Measurements from ENCODE around the gene TRIP13.
A peak's percentile ranks its signal among the peaks of the same experiment; 100 is the strongest.

TRIP13 gene

GRCh38 chr5:953535-954449, 61.1 kb downstream of the TRIP13 start:
- no peak overlapping the region for H3K4me3 ChIP-seq (ENCODE audit: low read length)
- TF ChIP-seq CTCF (conservative IDR thresholded peaks at IDR 0.05; ENCODE audit: low read depth, low read length), result no peak
- no peak for DNase-seq (ENCODE audit: low read depth)

DNA sequence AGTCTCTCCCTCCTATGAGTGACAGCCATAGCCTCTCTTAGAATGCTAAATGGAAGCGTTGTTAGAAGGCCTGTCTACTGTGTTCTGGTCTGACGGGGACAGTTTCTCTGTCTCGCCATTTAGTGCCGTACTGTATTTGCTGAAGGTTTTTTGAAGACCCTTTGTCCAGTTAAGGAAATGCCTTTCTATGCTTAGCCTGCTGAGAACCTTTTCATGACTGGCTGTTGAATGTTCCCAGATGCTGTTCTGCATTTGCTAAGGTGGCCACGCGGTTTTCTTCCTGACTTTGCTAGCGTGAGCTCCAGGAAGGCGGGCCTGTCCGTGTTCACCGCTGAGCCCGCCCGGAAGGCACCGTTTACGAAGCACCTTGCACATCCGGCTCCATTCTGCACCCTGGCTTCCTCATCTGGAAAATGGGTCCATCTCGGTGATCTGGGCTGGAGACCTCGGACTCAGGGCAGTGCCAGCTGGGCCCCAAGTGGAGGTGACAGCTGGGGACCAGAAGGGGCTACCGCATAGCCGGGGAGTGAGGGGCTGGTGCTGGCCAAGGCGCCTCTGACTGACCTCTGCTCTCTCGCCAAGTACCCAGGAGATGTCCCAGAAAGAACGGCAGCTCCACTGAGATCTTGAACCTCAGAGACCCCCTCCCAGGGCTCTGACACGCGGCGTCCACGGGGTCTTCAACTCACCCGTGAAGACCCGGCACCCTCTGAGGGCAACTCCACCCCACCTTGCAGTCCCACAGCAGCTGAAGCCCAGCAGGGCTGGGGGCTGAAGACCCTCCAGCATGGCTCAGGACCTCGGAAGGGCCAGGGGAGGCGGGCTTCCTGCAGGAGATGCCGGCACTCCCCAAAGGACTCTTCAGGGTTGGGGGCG, 63.4 kb downstream of the TRIP13 start:
- DNase-seq (ENCODE audit: low read depth), result no peak
- TF ChIP-seq CTCF (conservative IDR thresholded peaks at IDR 0.05; ENCODE audit: low read depth, low read length), result no peak
- H3K4me3 ChIP-seq (ENCODE audit: low read length), result no peak overlapping the region

- no peak overlapping the region for H3K4me3 ChIP-seq (ENCODE audit: low read length)
- DNase-seq (ENCODE audit: low read depth), result peak; percentile 59
- TF ChIP-seq CTCF (conservative IDR thresholded peaks at IDR 0.05; ENCODE audit: low read depth, low read length), result peak; percentile 47
Measured at GRCh38 chr5:956941-957747, 64.5 kb downstream of the TRIP13 start.

DNA sequence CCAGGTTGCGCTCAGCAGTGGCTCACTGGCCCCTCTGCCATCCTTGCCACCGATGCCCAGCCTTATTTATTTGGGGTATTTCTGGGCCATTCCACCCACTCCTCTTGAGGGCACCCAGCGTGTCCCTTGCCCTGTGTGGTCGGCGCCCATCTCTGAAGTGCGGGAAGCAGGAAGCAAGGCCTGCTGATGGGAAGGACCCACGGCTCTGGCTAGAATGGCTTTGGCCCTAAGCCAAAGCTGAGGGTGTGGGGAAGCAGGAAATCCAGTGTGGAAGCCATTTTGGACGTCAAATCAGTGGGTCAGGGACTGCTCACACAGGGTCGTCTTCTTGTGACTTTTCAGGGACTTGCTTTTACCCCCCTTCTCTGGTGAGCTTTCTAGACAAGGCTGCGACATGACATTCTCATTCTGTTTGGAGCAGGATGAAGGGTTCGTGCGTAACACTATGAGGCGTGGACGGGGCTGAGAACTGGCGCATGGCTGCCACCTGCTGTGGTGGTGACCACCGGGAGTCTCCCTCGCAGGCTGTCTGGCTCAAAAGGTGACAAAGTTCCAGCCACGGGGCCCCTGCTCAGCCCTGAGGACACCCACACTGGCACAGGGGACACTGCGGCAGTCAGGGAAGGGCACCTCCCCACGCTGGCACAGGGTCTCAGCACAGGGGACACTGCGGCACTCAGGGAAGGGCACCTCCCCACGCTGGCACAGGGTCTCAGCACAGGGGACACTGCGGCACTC, 65.2 kb downstream of the TRIP13 start:
- no peak for TF ChIP-seq CTCF (conservative IDR thresholded peaks at IDR 0.05; ENCODE audit: low read depth, low read length)
- no peak for DNase-seq (ENCODE audit: low read depth)
- no peak overlapping the region for H3K4me3 ChIP-seq (ENCODE audit: low read length)

DNA sequence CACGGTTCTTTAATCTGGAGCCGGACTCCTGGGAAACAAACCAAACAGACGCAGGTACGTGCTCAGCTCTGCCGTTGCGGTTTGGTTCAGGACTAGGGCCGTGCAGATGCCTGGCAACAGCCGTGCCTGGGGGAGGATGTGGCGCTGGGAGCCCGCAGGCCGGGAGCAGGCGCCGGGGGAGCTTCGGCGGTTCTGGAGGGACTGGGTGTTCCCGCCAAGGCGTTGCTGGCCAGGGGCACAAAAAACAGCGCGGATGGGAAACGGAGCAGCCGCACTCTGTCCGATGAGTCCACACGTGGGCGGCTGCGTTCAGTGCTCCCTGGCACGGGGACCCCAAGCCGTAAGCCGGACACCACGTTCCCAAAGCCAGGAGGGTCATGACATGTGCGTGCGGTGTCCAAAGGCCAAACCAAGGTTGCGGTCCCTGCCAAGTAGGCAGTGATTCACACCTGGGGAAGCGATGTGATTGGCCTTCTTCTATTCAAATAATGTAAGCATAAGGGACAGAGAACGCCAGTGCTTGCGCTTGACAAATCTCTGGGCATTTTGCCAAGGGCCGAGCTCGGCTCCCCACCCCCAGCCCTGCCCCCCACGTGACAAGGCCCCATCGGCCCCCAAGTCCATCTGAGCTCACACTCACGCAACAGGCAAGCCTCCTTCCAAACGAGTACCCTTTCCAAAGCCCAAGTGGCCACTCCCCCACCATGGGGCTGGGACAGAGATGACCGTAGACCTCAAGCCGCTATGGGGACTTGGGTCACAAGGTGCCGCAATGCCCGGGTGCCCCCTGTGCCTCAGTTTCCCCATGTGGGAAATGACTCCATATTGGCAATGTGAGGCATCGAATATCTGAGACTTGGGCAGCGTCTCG, 66.3 kb downstream of the TRIP13 start:
- H3K4me3 ChIP-seq (ENCODE audit: low read length), result no peak overlapping the region
- DNase-seq (ENCODE audit: low read depth), result peak; percentile 13
- TF ChIP-seq CTCF (conservative IDR thresholded peaks at IDR 0.05; ENCODE audit: low read depth, low read length), result no peak
